Lung (tissue), 12 donors: ENCODE data around the gene ARL14. TPM values are rescaled to one million over a fixed set of nuclear protein-coding genes. Genes with fewer than 3 reads are reported as not detected.

Source experiments
- ATAC-seq: fragments of 200-7000 bp; cut with Tn5 transposase; one replicate; pipeline ENCODE4 v1.9.1; 2020; ENCODE audit warnings: moderate number of reproducible peaks; ENCODE audit not compliant: insufficient read depth, low FRiP score
- DNase-seq, 3 donors: peaks; one replicate each; pipeline ENCODE4 v3.0.0-alpha.2; 2013 to 2017
- H3K27ac ChIP-seq, 2 donors: one replicate each; pipeline ENCODE4 v1.5.1; 2013; ENCODE audit warnings: mild to moderate bottlenecking in 2 of 2, moderate library complexity in 2 of 2, control low read depth in 1 of 2, inconsistent platforms in 1 of 2, low read depth in 1 of 2, low read length in 1 of 2
- H3K27me3 ChIP-seq, 3 donors: one replicate each; pipeline ENCODE4 v1.5.1; 2013; ENCODE audit warnings: low read length in 2 of 3; ENCODE audit not compliant: control insufficient read depth in 3 of 3, insufficient read depth in 3 of 3
- H3K36me3 ChIP-seq, 4 donors: one replicate each; pipeline ENCODE4 v1.5.1; 2013; ENCODE audit warnings: low read length in 4 of 4, mild to moderate bottlenecking in 1 of 4, moderate library complexity in 1 of 4; ENCODE audit not compliant: control insufficient read depth in 4 of 4, insufficient read depth in 4 of 4
- H3K4me1 ChIP-seq, 5 donors: one replicate each; pipeline ENCODE4 v1.5.1; 2013; ENCODE audit warnings: low read length in 5 of 5, mild to moderate bottlenecking in 2 of 5, moderate library complexity in 1 of 5; ENCODE audit not compliant: control insufficient read depth in 5 of 5, insufficient read depth in 5 of 5
- H3K4me3 ChIP-seq: one replicate; pipeline ENCODE4 v1.5.1; 2013; ENCODE audit warnings: mild to moderate bottlenecking, control low read depth, moderate library complexity
- H3K9ac ChIP-seq, 2 donors: one replicate each; pipeline ENCODE4 v1.5.1; 2013; ENCODE audit warnings: low read length in 2 of 2, control low read depth in 1 of 2; ENCODE audit not compliant: insufficient read depth in 1 of 2
- H3K9me3 ChIP-seq, 4 donors: one replicate each; pipeline ENCODE4 v1.5.1; 2013; ENCODE audit warnings: low read length in 3 of 4, mild to moderate bottlenecking in 1 of 4, moderate library complexity in 1 of 4; ENCODE audit not compliant: control insufficient read depth in 4 of 4, insufficient read depth in 3 of 4
- CTCF ChIP-seq: IDR thresholded peaks from 2 replicates; pipeline ENCODE4 v1.5.1; 2012; ENCODE audit warnings: mild to moderate bottlenecking; ENCODE audit errors: control extremely low read depth, extremely low read depth
- WGBS, 2 donors: extraction: QIAGEN DNeasy Blood & Tissue Kit; methylation state at CpG; one replicate each; pipeline ENCODE4 v1.1.7; 2013; 5-methylcytosine and 5-hydroxymethylcytosine counted together
- polyA plus RNA-seq, 2 donors: library from polyadenylated mRNA; stranded (reverse); fragments of 200-250 nt; gene quantifications; one replicate each; pipeline ENCODE4 v1.2.1, GENCODE V29; 2013
- total RNA-seq, 2 donors: library from RNA; depleted of rRNA in 1 of 2; stranded (reverse); fragments of >200 nt in 1 of 2; gene quantifications; one replicate each; pipeline ENCODE4 v1.2.1, GENCODE V29; 2014 to 2021
- donor health status: control.
- donor health status: control.
- donor health status: Bipolar disorder and iron deficiency.
- donor health status: healthy.
- donor health status: DM: yes; HTN: yes; CAD: no.

The ARL14 gene
- total and polyA plus RNA-seq, 4 donors: 0.09 to 0.24 TPM; not detected in 2

- H3K36me3 ChIP-seq: no peaks in the 10 kb centered on the region
- no peak for TF ChIP-seq CTCF
- DNase-seq (no peak), ATAC-seq (no peak)
- H3K4me3 ChIP-seq: no peak overlapping the region
- peaks cover 0 to 4% (median 0%) of the 10 kb centered on the region in 4 donors for H3K9me3 ChIP-seq
- H3K27me3 ChIP-seq: no peaks in the 10 kb centered on the region
- WGBS, 2 donors: 93 to 100% methylated on average over 1 of the region's 1 CpG
- no peak overlapping the region for H3K9ac ChIP-seq
- peaks cover 0 to 10% (median 0%) of the 10 kb centered on the region in 5 donors for H3K4me1 ChIP-seq
- no peak overlapping the region for H3K27ac ChIP-seq
These were observed 21.7 kb downstream of the ARL14 start for GRCh38 chr3:160698599-160699195.

- no peak overlapping the region for H3K4me3 ChIP-seq
- no peaks in the 10 kb centered on the region for H3K9me3 ChIP-seq
- H3K9ac ChIP-seq: no peak overlapping the region
- H3K4me1 ChIP-seq: peaks cover 0 to 10% (median 0%) of the 10 kb centered on the region in 5 donors
- no peaks in the 10 kb centered on the region for H3K27me3 ChIP-seq
- DNase-seq (no peak), ATAC-seq (no peak)
- H3K27ac ChIP-seq: no peak overlapping the region
- no peaks in the 10 kb centered on the region for H3K36me3 ChIP-seq
- no peak for TF ChIP-seq CTCF
- WGBS, 2 donors: 83 to 93% methylated on average over 1 of the region's 1 CpG
These were observed 24.5 kb downstream of the ARL14 start for GRCh38 chr3:160701490-160701889.

GRCh38 chr3:160702290-160702689 lies 25.3 kb downstream of the ARL14 start:
- ATAC-seq: no peak
- Histone ChIP-seq H3K4me1 (peaks cover 0 to 10% (median 0%) of the 10 kb centered on the region in 5 donors), H3K9ac (no peak overlapping the region), H3K4me3 (no peak overlapping the region), H3K27ac (no peak overlapping the region), H3K27me3 (no peaks in the 10 kb centered on the region), H3K9me3 (no peaks in the 10 kb centered on the region), H3K36me3 (no peaks in the 10 kb centered on the region)
- DNase-seq: no peak
- WGBS, 2 donors: 95 to 97% methylated on average over 1 of the region's 1 CpG
- no peak for TF ChIP-seq CTCF

GRCh38 chr3:160703974-160704373 lies 27.0 kb downstream of the ARL14 start:
- no peak overlapping the region for H3K27ac ChIP-seq
- H3K9ac ChIP-seq: no peak overlapping the region
- H3K9me3 ChIP-seq: no peaks in the 10 kb centered on the region
- H3K4me1 ChIP-seq: no peaks in the 10 kb centered on the region
- no peak for TF ChIP-seq CTCF
- ATAC-seq: no peak
- H3K4me3 ChIP-seq: no peak overlapping the region
- WGBS, 2 donors: 79 to 82% methylated on average over 2 of the region's 2 CpGs
- no peak for DNase-seq
- H3K27me3 ChIP-seq: no peaks in the 10 kb centered on the region
- no peaks in the 10 kb centered on the region for H3K36me3 ChIP-seq
